GM12873 (cell line): Measurements from ENCODE around the gene MYLK3.

Source experiments
- CTCF ChIP-seq: IDR thresholded peaks from 2 replicates; pipeline ENCODE4 v1.5.1; 2012; ENCODE audit warnings: low read depth, mild to moderate bottlenecking, moderate library complexity, low read length, control low read depth; ENCODE audit not compliant: insufficient read depth; ENCODE audit errors: missing control alignments

The MYLK3 gene

GRCh38 chr16:46730126-46730525 lies 18.0 kb downstream of the MYLK3 start:
- no peak for TF ChIP-seq CTCF

DNA sequence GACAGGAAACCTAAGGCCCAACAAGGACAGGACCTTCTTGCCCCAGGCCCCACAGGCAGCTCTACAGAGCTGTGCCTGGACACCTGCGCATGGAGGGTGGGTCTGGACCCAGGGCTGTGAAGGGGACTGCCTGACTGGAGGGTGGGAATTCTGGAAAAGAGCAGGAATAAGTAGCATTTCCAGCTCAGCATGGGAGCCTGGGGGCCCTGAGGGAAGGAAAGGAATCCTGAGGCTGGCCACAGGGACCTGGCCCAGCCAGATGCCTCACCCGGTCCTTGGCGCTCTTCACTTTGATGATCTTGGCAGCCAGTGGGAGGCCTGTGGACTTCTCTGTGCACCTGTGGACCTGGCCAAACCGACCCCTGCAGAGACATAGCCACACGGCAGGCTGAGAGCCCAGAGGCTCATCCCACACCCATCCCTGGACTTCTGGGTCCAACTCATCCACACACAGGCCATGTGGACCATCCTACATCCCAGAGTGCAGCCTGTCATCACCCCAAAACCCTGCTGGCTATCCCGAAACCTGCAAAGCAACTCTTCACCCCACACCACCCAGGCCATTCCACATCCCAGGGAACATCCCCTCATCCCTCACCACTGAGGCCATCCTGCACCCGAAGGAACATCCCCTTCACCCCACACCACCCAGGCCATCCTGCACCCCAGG lies 18.7 kb downstream of the MYLK3 start:
- no peak for TF ChIP-seq CTCF

GRCh38 chr16:46728806-46729205 lies 19.3 kb downstream of the MYLK3 start:
- no peak for TF ChIP-seq CTCF

GRCh38 chr16:46727630-46728029 lies 20.5 kb downstream of the MYLK3 start:
- no peak for TF ChIP-seq CTCF

GRCh38 chr16:46727184-46727583 lies 21.0 kb downstream of the MYLK3 start:
- TF ChIP-seq CTCF: no peak

DNA sequence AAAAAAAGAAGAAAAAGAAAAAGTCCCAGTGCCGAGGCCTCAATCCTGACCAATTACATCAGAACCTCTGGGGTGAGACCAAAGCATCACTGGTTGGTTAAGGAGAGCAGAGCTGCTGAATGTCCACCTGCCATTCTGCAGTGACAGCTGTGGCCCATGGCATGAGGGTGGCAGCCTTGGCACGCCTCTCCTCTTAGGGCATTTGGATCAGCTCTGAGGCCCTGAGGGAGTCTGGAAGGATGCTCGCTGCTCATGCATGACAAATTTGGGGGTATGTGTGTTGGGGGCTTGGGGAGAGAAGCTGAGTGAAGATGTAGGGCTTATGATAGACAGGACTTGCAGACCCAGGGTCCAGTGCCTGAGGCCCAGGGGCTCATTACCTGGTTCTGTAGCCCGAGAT lies 26.3 kb downstream of the MYLK3 start:
- TF ChIP-seq CTCF: no peak

DNA sequence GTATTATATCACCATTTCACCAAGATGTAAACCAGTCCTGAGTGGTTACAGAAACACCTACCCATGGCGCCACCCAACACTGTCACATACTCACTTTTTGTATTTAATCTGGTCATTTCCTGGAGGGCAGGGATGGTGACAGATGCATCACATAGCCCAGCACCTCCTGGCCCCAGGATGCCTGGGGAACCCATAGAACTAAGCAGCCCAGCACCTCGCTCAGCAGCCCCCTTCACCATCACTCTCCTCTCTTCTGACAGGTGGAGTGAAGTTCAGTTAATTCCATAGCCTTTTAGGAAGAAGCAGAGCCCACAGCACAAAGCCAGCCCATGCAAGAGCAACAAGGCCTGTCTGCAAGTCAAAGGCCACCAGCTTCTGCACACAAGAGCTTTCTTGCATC lies 27.5 kb downstream of the MYLK3 start:
- no peak for TF ChIP-seq CTCF

GRCh38 chr16:46719528-46719927 lies 28.6 kb downstream of the MYLK3 start:
- TF ChIP-seq CTCF: no peak
